Endometrial microvascular endothelial cells (primary cell): Measurements from ENCODE around the gene IFNAR1. TPM values are rescaled to one million over a fixed set of nuclear protein-coding genes. Genes with fewer than 3 reads are reported as not detected.

Source experiments
- in situ Hi-C: cut with HindIII; loops from 2 replicates; pipeline ENCODE4 v1.10.0; 2017; ENCODE audit warnings: low sequenced_read_pairs, low pct_unique_long_range_greater_than_20kb; ENCODE audit errors: inconsistent ontology term
- total RNA-seq: library from RNA; depleted of rRNA; stranded (reverse); fragments of >200 nt; gene quantifications from one replicate; pipeline ENCODE4 v1.2.3, GENCODE V29; 2015; ENCODE audit errors: inconsistent ontology term

The IFNAR1 gene
- 22.2 TPM for total RNA-seq

DNA sequence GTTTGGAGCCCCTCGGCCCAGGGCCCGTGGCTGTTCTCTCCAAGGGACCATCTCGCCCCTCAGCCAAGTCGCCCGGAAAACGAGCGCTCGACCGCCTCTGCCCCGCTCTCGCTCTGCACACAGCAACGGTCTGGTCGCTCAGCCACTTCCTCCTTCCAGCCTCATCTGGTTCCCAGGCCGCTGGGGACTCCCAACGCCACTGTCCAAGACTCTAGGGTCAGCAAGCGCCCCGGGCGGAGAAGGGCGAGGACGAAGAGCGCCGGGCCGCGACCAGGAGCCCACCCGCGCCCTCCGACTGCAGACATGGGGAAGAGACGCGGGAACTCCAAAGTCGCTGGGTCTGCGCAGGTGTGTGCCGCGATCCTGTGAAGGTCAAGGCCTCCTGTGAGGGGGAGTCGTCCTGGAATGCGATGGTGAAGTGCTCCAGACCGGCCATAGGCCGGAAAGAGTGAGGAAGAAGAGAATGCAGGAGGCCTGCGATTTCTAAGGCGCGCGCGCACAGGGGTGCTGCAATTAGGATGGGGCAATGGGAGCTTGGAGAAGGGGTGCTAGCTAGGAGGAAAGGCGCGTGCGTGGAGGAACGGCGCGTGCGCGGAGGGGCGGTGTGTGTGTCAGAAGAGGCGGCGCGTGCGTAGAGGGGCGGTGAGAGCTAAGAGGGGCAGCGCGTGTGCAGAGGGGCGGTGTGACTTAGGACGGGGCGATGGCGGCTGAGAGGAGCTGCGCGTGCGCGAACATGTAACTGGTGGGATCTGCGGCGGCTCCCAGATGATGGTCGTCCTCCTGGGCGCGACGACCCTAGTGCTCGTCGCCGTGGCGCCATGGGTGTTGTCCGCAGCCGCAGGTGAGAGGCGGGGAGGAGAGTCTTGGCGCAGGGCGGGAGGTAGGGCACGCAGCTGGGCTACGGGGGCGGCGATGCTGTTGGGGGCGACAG lies at the start of gene IFNAR1:
IFNAR1 (plus strand) TSS at position 680 of the 931 bp plus-strand sequence; CDS start at position 766, 86 bp downstream.
- in situ Hi-C loops, result no loop called here

DNA sequence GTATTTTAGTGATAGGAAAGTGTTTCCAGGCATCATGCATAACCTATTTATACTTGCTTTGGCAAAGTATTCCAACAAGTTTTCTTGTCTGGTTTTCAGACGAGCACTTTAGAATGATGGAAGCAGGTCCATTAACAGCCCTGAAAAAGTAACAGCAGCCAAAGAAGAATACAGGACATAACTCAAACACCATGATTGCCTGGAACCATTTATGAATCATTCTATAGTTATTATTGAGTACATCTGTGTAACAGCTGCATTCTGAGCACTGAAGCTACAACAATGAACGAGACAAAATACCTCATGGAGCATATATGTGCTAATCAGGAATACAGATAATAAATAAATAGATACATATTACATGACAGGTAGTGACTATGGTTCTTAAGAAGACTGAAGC lies 46.0 kb upstream of the IFNAR1 start:
- in situ Hi-C loops, result no loop called here

DNA sequence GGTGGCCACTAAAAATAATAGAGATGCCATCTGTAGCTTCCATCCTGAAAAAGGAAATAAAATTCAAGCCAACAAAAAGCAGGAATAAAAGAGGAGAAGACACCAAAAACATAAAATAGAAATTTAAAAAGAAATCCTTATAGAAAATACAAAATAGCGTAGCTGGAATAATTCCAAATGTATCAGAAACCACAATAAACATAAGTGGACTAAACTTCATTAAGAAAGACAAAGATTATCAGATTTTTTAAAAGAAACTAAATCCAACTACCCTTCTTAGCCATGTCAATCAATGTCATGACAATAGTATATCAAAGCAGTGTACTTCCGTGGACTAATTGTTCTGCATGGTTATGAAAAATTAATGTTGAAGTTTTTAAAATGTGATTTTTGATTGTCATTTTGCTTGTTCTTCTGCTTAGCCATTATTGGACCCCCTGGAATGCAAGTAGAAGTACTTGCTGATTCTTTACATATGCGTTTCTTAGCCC lies 45.4 kb upstream of the IFNAR1 start:
- in situ Hi-C loops, result no loop called here

DNA sequence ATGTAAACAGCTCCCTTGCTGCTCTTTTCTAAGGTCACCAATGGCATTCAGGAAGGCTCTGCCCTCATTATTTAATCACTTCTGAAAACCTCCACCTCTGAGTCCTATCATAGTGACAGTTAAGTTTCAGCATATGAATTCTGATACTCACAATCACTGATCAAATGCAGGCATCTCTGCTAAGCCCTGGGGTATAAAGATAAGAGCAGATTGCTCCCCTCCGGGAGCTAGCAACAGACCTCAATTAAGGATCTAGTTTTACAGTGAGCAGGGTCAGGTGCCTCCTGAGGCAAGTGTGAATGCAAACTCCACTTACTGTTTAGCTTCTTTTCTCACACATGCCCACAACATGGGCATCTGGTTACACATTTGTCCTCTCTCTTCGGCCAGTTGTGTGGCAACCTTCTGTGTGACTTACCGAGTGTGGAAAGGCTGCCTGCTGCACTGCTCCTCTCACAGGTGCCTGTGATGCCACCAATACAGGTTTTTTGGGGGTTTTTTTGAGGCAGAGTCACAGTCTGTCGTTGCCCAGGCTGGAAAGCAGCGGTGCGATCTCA lies 43.6 kb upstream of the IFNAR1 start:
- in situ Hi-C loops, result no loop called here

DNA sequence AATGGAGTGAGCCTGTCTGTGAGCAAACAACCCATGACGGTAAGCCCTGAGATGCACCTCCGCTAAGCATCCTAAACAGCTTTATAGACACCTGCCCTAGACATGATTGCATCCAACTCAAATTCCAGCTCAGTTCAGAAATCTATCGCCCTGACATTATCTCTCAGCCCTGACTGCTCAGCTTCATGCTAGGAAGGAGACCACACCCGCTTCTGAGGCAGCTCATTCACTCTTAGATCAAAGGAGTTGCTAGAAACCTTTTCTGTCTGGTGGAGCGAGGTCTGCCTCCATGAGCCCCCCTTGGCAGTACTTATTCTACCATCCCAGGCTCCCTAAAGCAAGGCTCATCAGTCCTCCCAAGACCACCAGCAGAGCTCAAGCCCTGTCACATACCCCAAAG lies 41.6 kb upstream of the IFNAR1 start:
- in situ Hi-C loops, result no loop called here

DNA sequence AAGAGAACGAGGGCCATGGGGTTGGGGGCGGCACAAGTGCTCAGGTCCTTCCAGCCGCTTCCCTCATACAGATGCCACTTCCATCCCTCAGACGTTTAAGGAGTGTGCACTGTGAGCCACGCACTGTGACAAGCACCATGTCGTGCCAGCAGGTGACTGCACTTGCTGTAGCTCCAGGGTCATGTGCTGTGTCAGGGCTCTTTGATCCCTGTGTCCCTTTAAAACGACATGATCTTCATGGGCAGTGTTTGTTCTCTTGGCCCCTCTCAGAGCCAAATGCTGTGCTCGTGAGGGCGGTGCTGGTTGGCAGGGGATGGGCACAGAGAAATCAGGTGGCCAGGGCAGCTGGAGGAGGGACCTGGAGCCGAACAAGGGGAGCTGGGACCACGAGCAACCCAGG lies 38.7 kb upstream of the IFNAR1 start:
- in situ Hi-C loops, result no loop called here

DNA sequence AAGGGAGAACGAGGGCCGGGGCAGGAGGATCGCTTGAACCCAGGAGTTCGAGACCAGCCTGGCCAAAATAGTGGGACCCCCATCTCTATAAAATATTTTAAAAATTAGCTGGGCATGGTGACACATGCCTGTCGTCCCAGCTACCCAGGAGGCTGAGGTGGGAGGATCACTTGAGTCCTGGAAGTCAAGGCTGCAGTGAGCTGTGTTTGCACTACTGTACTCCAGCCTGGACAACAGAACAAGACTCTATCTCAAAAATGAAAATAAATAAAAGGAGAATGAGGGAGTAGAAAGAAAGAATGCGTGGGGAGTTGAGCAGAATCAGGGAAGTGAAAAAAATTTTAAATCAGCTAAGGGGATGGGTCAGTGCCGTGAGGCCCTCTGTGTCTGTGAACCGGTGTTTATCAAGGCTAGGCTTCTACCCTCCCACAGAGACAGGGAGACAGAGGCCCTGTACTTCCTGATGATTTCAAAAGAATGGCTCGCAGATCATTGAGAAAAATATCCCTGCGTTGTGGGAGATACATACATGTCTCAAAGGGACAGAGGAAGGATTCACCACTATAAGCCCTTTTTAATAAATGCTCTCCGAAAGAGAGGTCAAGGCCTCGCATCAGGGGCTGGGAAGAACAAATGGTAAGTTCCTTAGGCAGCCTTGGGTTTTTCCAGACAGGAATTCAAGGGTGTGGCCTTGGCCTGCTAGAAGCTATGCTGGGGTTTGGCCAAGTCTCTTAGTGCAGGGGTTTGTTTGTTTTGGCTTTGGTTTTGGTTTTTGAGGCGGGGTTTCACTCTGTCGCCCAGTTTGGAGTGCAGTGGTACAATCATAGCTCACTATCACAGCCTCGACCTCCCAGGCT lies 37.9 kb upstream of the IFNAR1 start:
- in situ Hi-C loops, result no loop called here

DNA sequence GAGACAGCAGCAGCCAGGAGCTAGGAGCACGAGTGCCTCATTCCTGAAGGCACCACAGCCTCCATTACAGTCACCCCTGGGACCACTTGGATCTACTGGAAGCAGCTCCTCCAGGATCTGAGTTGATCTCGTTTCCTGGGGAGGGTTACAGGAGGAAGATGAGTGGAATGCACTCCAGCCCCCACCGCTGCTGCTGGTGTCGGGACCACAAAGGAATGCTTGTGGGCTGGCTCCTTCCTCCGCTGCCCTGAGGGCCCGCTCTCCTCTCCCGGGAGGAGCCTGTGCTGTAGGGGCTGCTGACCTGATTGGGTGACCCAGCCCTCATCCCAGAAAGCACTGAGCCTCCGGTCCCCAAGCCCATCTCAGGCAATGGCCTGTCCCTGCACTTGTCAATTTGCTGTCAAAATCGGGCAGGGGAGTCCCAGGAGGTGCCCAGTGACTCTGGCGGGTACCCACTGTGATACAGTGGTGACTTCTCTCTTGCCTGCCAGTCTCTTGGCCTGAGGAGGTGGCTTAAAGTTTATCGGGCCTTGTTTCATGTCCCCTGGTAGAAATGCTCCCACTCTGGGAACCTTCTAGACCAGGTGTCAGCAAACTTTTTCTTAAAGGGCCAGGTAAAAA lies 35.5 kb upstream of the IFNAR1 start:
- in situ Hi-C loops, result no loop called here

DNA sequence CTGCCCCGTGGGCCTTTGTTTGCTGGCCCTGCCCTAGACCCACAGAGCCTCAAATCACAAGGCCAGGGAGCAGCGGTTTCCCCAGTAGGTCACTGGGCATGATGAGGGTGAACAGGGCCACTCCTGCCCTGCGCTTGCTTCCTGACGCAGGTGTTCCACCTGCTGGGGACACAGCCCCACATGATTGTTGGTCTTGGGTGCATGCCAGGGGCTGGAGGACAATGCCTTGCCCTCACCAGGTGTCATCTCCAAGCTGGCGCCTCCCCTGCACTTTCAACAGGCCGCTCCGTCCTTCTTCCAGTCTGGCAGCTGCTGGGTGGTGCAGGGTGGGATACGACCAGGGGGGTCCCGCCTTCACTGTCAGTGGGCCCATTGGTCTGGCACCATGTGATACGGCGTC lies 34.3 kb upstream of the IFNAR1 start:
- in situ Hi-C loops, result no loop called here

DNA sequence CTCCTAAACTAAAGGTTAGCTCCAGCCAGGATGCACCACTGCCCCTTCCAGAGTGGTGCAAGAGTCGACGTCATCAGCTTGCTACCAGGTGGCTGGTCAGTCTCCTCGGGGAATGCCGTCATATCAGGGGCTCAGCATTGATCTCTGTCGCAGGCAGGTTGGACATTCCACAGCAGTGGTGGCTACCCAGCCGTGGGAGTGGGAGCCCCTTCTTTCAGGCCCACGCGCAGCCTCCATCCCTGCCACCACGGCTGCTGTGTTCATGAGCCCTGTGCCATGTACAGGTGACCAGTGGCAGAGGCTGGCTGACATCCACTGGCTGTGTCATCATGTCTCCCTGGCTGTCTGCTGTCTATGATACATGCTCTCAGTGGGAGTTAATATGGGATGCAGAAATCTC lies 33.1 kb upstream of the IFNAR1 start:
- in situ Hi-C loops, result no loop called here

DNA sequence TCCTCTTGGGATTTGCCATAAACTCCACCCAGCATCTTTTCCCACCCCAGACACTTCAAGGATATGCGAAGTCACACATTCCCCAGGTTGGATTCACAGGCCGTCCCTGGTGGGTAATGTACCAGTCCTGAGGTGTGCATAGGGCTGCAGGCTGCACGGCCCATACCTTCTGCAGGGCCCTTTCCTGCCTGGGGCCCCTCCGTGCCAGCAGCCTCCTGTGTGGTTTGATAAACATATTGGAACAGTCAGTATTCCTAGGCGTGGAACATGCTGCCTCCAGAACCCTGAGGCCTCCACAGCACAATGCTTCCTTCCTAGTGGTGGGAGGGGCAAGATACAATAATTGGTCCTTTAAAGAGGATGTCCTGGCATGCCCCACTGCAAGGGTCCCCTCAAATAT lies 32.0 kb upstream of the IFNAR1 start:
- in situ Hi-C loops, result no loop called here

DNA sequence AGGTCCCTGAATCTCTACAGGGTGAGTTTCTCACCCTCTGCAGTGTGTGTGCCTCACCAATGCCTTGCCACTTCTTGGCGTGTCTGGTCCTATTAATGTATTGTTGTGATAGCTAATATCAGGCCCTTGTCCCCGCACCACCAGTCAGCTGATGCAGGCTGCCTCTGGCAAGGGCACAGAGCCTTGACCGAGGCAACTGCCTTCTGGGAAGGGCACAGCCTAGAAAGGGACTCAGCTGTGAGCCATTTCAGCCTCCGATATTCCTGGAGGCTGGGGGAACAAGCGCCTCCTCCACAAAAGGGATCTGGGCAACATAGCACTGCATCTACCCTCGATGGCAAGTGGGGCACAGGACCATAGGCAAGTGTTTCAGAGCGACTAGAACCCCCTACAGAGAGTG lies 31.6 kb upstream of the IFNAR1 start:
- in situ Hi-C loops, result no loop called here

DNA sequence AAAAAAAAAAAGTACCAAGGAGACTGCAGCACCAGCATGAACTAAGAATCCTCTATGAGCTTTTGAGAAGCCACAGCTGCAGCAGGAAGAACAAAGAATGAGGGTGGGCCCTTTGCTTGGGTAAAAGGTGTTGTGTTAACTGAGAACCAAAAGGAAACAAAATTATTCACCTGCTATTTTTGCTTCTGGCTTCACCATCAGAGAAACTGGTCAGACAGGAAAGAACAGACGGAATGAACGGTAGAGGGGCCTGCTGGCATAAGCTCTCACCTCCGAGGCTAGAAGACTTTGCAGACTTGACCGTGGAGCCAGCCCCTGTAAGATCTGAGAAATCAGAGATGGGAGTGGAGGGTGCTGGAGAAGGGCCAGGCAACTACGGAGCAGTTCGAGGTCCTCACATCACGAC lies 31.0 kb upstream of the IFNAR1 start:
- in situ Hi-C loops, result no loop called here

DNA sequence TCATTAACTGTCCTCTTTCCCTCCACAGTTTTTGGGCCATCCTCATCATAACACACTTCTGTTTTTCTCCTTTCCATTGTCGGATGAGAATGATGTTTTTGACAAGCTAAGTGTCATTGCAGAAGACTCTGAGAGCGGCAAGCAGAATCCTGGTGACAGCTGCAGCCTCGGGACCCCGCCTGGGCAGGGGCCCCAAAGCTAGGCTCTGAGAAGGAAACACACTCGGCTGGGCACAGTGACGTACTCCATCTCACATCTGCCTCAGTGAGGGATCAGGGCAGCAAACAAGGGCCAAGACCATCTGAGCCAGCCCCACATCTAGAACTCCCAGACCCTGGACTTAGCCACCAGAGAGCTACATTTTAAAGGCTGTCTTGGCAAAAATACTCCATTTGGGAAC lies 28.6 kb upstream of the IFNAR1 start:
- in situ Hi-C loops, result no loop called here

DNA sequence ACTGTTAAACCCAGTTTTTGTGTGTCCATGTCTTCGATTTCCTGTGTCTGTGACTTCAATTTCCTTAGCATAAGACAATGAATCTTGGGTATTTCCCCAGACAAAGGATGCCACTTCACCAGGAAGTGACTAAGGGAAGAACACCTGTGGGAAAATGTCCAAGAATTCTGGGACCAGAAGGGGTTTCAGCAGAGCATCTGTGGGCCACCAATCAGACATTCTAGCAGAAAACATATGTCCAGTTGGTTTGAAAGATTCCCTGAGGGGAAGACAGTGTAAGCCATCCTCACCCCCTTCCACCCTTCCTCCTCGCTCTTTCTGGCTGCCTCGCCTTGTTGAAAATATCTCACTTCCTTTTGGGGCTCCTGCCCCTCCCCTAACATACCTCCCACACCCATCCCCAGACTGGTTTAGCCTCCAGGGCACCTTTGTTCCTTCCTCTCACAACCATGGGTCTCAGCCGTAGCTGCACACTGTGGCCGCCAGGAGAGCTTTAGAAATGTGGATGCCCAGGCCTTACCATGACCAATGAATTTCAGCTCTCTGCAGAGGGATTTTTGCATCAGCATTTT lies 25.5 kb upstream of the IFNAR1 start:
- in situ Hi-C loops, result no loop called here

DNA sequence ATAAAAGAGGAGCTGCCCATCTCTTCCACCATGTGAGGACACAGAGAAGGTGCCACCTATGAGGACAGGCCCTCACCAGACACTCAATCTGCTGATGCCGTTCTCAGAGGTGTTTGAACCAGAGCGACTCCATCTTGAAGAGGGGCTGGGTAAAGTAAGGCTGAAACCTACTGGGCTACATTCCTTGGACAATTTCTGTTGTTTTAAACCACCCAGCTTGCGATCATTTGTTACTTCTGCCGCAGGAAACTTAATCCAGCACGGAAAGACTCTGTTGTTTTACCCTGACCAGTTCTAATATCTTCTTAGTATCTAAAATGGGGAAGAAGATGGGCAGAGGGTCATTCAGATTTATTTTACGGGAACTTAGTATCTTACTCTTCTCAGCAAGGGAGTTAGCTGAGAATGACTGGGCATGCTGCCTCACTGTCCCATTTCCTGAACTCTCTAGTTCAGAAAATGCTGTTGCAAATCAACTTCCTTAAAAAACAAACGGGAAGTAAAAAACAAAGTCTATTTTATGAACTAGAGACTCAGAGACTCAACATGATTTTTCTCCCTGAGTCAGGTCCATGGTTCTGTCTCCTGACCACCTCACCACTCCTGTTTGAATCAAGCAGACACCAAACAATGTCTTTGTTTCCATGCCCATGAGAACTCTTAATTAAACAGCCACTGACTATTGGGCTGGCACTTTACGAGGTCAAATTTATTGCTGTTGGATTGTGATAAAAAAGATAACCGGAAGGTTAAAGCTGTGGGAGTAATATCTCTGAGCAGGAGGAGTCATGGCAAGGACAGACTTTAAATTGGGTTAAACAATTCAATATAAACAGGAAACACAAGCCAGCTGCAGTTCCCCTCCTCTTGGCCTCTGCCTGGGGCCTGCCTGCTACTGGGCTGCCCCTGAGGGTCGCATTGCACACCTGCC lies 23.8 kb upstream of the IFNAR1 start:
- in situ Hi-C loops, result no loop called here

DNA sequence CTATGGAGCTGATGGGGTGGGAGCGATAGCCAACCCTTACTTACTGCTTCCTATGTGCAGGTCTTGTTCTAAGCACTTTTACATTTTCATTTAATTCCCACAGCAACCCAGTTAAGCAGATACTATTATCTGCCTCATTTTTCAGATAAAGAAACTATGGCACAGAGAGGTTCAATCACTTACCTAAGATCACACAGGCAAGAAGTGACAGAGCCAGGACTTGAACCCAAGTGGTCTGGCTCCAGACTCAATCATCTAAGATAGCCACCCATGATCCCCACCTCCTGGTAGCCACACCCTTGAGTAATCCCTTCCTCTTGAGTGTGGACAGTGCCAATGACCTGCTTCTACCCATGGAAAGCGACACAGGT lies 23.2 kb upstream of the IFNAR1 start:
- in situ Hi-C loops, result no loop called here

DNA sequence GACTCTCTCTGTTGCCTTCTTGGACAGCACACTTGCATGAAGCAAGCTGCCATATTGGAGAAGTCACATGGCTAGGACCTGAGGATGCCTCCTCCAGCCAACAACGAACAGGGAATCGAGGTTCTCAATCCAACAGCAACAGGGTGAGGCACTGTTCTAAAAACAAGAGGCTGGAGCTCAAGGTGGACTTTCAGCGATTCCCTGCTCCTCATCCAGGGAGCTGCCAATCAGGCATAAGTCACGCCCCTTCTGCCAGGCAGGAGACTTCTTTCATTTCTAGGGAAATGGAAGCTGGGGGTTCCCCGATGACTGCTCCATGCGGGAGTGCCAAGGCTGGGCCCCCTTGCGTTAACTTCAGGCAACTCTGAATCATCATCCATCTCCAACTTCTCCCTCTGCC lies 22.7 kb upstream of the IFNAR1 start:
- in situ Hi-C loops, result no loop called here
